HG03575 (cell line): Measurements from ENCODE around the gene AAMDC.
"Not testable (repeated sequence)": the region's sequence is repeated elsewhere in the genome, so short reads cannot be mapped to it uniquely, and the experiment has no call there.

Experiments
- ATAC-seq: cut with Tn5 transposase; IDR thresholded peaks from one replicate; pipeline ENCODE4 v1.9.1; 2021; ENCODE audit not compliant: unreplicated experiment, insufficient number of reproducible peaks, low FRiP score; ENCODE audit errors: extremely low read depth

Gene AAMDC

DNA sequence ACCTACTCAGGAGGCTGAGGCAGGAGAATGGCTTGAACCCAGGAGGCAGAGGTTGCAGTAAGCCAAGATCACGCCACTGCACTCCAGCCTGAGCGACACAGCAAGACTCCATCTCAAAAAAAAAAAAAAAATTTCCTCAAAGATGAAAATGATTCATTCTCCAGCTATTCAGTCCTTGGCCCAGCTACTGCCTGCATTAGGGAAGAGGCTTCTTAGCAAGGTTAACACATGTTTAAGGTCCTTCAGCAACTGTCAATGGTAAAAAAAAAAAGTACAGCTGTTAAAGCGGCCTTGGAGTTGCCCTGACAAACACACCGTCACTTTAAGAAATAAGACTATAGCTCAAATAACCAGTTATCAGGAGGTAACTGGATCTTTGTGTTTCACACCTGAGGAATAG is 57.3 kb downstream of the AAMDC start:
- not testable (repeated sequence) for ATAC-seq

DNA sequence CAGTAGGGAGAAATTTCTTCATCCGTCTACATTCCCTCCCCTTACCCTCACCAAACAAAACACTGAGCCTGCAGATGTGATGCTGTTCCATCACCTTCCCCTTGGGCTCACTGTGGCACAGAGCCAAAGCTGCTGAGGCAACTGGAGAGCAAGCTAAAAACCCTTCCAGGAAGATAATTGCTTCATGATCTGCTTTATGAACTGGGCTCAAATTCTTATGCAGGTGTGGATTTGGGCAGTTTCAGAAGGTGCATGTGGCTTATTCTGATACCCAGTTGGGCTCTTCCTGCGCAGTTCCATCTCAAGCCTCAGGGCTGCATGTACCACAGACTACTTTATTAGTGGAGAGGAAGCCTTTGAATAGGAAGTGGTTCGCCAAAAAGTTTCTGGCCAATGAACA is 58.3 kb downstream of the AAMDC start:
- ATAC-seq = no peak

DNA sequence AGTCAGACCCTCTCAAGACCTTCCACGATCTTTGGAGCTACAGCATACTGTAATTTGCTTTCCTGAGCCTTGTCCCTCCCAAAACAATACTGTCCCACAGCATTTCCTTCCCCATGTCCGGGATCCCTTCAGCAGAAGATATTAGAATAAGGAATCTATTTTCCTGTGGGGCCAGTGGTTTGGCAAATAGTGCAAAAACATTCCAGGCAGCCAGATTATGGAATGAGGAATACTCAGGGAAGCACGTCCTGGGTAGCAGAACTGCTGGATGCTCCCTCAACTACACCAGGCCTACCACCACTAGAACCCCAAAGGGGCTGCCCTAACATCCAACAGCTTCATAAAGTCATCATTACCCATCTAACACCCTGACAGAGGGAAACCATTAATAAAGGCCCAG is 61.5 kb downstream of the AAMDC start:
- no peak for ATAC-seq

DNA sequence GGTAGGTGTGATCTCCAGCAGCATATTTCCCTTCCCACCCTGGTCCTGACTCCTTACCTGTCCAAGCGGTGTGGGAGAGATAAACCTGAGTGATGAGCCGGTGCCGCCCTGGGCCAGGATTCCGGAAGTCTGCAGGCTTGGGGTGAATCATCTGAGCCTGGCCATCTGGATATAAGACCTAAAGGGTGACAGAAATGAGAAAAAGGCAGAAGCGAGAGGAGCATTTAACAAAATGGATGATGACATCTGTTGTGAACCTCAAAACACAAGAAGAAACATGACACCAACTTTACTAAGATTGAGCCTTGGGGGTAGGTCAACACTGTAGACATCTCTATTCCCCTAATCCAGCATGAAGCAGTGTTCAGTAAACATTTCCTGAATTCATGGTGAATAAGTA is 62.8 kb downstream of the AAMDC start:
- ATAC-seq = no peak

- ATAC-seq = no peak
These were observed 63.4 kb downstream of the AAMDC start for GRCh38 chr11:77884186-77884828.

DNA sequence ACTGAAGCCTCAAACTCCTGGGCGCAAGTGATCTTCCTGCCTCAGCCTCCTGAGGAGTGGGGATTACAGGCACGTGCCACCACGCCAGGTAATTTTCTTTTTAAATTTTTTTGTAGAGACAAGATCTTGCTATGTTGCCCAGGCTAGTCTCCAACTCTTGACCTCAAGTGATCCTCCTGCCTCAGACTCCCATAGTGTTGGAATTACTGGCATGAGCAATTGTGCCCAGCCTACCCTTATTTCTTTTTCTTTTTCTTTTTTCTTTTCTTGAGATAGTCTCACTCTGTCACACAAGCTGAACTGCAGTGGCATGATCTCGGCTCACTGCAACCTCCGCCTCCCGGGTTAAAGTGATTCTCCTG is 63.9 kb downstream of the AAMDC start:
- no peak for ATAC-seq

DNA sequence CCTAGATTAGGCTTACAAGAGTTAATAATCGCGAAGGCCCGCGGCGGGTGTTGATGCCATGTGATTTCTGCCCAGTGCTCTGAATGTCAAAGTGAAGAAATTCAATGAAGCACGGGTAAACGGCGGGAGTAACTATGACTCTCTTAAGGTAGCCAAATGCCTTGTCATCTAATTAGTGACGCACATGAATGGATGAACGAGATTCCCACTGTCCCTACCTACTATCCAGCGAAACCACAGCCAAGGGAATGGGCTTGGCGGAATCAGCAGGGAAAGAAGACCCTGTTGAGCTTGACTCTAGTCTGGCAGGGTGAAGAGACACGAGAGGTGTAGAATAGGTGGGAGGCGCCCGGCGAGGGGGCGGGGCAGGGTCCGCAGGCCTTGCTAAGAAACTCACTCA is 65.5 kb downstream of the AAMDC start:
- no peak for ATAC-seq

GRCh38 chr11:77889045-77889444 is 68.1 kb downstream of the AAMDC start:
- not testable (repeated sequence) for ATAC-seq

DNA sequence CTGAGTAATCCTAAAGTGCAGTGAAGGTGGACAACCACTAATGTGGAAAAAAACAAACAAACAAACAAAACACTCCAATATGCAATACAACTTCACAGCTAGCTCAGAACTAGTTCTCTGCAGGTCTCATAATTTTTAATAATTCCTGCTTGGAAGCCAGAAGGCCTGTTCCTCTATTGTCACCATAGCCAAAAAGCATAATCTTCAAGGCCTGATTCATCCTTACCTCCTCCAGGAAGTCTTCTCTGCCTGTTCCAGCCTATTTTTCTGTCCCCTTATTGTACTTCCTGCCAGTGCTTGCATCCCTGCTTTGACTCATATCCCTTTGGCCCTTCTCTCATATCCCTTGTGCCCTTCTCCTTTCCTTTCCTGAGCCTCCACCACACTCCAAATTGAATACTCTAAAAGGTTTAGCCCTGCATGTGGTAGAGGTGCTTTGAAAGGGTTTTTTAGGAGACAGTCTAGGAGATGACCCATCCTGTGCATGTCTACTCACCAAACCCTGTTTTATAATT is 69.2 kb downstream of the AAMDC start:
- not testable (repeated sequence) for ATAC-seq

DNA sequence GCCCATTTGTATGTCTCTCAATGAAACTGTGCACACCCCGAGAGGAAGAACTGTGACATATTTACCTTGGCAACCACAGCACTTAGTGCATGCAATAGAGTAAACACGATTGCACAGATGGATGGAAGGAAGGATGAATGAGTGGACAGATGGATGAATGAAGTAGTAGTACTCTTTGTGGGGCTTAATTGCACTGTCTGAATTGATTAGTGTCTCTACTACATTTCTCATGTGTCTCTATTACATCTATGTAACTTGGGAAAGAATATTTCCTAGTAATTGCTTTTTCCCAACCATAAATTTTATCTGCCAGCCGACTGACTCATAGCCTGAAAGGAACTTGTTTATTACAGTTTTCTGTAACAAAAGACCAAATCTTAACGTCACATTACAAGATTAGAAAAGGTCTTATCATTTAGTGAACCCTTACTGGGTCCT is 69.7 kb downstream of the AAMDC start:
- not testable (repeated sequence) for ATAC-seq

GRCh38 chr11:77891256-77891655 is 70.3 kb downstream of the AAMDC start:
- not testable (repeated sequence) for ATAC-seq

DNA sequence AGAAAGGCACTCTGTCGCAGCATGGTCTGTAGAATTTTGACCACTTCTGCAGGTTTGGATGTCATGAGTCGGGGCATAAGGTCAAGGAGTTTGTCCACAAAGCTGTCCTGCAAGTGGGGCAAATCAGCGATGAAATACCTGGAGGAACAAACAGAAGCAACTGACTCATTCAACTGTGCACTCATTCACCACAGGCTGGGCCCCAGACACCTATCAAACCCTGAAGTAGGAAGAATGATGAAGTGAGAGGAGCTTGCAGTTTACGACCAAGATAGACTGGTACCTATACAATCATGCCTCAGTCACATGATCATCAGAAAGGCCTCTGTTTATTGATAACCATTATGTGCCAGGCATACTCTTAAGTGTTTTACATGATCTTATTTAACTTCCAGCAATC is 70.8 kb downstream of the AAMDC start:
- not testable (repeated sequence) for ATAC-seq

GRCh38 chr11:77894949-77895348 is 74.0 kb downstream of the AAMDC start:
- not testable (repeated sequence) for ATAC-seq

DNA sequence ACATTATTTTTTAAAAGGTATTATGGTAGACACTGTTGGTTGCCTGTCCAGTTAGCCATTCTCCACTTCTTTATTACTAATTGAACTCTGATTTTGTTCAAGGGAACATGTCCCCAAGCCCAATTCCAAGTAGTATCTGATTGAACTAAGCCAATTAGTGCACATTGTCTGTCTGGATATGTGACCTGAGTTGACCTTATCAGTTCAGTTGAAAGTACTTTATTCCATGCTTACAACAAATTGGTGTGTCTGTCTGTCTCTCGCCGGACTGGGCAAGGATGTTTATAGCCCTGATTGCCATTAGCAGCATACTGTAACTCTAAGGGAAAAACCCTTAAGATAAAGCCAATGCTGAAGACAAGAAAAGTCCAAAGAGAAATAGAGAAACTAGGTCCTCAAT is 87.9 kb downstream of the AAMDC start:
- no peak for ATAC-seq

- no peak for ATAC-seq
These were observed 88.3 kb downstream of the AAMDC start for GRCh38 chr11:77909277-77909676.

GRCh38 chr11:77910828-77911227 is 89.9 kb downstream of the AAMDC start:
- ATAC-seq = not testable (repeated sequence)

GRCh38 chr11:77913608-77914306 is 92.8 kb downstream of the AAMDC start:
- ATAC-seq = not testable (repeated sequence)

GRCh38 chr11:77914307-77914791 is 93.4 kb downstream of the AAMDC start:
- ATAC-seq = not testable (repeated sequence)

GRCh38 chr11:77917713-77918112 is 96.8 kb downstream of the AAMDC start:
- ATAC-seq = not testable (repeated sequence)
